Measurements from ENCODE around the gene MKRN3. TPM values are rescaled to one million over a fixed set of nuclear protein-coding genes. Genes with fewer than 3 reads are reported as not detected.

MKRN3 gene
- under 0.01 TPM in 1 of 2 replicates, not detected in the other for total RNA-seq

GRCh38 chr15:23565395-23566070 lies at the start of gene MKRN3:
Gene MKRN3, plus strand, starts transcription at chr15:23565674. Its CDS starts 109 bp downstream, at chr15:23565783.
- peak in 1 of 2 donors; percentile 26 for DNase-seq (ENCODE audit: low read depth in 2 of 2)

- no peak for DNase-seq (ENCODE audit: low read depth in 2 of 2)
Observed at GRCh38 chr15:23516866-23517265, 48.6 kb upstream of the MKRN3 start.

- DNase-seq (ENCODE audit: low read depth in 2 of 2): no peak
Observed at GRCh38 chr15:23518104-23518503, 47.4 kb upstream of the MKRN3 start.

- no peak for DNase-seq (ENCODE audit: low read depth in 2 of 2)
Observed at GRCh38 chr15:23524816-23525215, 40.7 kb upstream of the MKRN3 start.

- DNase-seq (ENCODE audit: low read depth in 2 of 2): no peak
Observed at GRCh38 chr15:23529891-23530290, 35.6 kb upstream of the MKRN3 start.

- DNase-seq (ENCODE audit: low read depth in 2 of 2): no peak
Observed at GRCh38 chr15:23532024-23532423, 33.5 kb upstream of the MKRN3 start.

GRCh38 chr15:23536659-23537058 lies 28.8 kb upstream of the MKRN3 start:
- no peak for DNase-seq (ENCODE audit: low read depth in 2 of 2)

GRCh38 chr15:23538648-23539047 lies 26.8 kb upstream of the MKRN3 start:
- DNase-seq (ENCODE audit: low read depth in 2 of 2): no peak

GRCh38 chr15:23539892-23540291 lies 25.6 kb upstream of the MKRN3 start:
- DNase-seq (ENCODE audit: low read depth in 2 of 2): no peak

GRCh38 chr15:23546158-23546557 lies 19.3 kb upstream of the MKRN3 start:
- no peak for DNase-seq (ENCODE audit: low read depth in 2 of 2)

- no peak for DNase-seq (ENCODE audit: low read depth in 2 of 2)
Observed at GRCh38 chr15:23548071-23548470, 17.4 kb upstream of the MKRN3 start.

- DNase-seq (ENCODE audit: low read depth in 2 of 2): no peak
Observed at GRCh38 chr15:23561914-23562313, 3.6 kb upstream of the MKRN3 start.

GRCh38 chr15:23564821-23565394 lies 566 bp upstream of the MKRN3 start:
- no peak for DNase-seq (ENCODE audit: low read depth in 2 of 2)

GRCh38 chr15:23566071-23566554 lies 639 bp downstream of the MKRN3 start:
- DNase-seq (ENCODE audit: low read depth in 2 of 2): peak in 1 of 2 donors; percentile 23

GRCh38 chr15:23566651-23567050 lies 1.2 kb downstream of the MKRN3 start:
- no peak for DNase-seq (ENCODE audit: low read depth in 2 of 2)

GRCh38 chr15:23567921-23568320 lies 2.4 kb downstream of the MKRN3 start:
- no peak for DNase-seq (ENCODE audit: low read depth in 2 of 2)

GRCh38 chr15:23569151-23569925 lies 3.9 kb downstream of the MKRN3 start:
- no peak for DNase-seq (ENCODE audit: low read depth in 2 of 2)

- DNase-seq (ENCODE audit: low read depth in 2 of 2): no peak
Observed at GRCh38 chr15:23570486-23570885, 5.0 kb downstream of the MKRN3 start.

GRCh38 chr15:23572844-23573243 lies 7.4 kb downstream of the MKRN3 start:
- DNase-seq (ENCODE audit: low read depth in 2 of 2): no peak

GRCh38 chr15:23574742-23575141 lies 9.3 kb downstream of the MKRN3 start:
- no peak for DNase-seq (ENCODE audit: low read depth in 2 of 2)

GRCh38 chr15:23576061-23576460 lies 10.6 kb downstream of the MKRN3 start:
- DNase-seq (ENCODE audit: low read depth in 2 of 2): no peak

- DNase-seq (ENCODE audit: low read depth in 2 of 2): no peak
Observed at GRCh38 chr15:23578521-23579150, 13.2 kb downstream of the MKRN3 start.

Measured in dermis microvascular lymphatic vessel endothelial cell (primary cell).